MCF 10A (cell line): ENCODE measurements around the gene CD209. TPM values are rescaled to one million over a fixed set of nuclear protein-coding genes. Genes with fewer than 3 reads are reported as not detected.
"Not testable (repeated sequence)": the region's sequence is repeated elsewhere in the genome, so short reads cannot be mapped to it uniquely, and the experiment has no call there.

ENCODE experiments used
- BruUV-seq: library from RNA; stranded (reverse); fragments of 400-500 nt; replicated peaks from 2 replicates; lab custom pipeline; 2021; lab: Mats Ljungman, UMichigan
- CTCF ChIA-PET: fragments of 300-600 bp; sonication (Branson Sonifier 250); formaldehyde crosslinking; extraction: SDS; loops from one replicate; lab custom pipeline; 2021; ENCODE audit warnings: antibody characterized with exemption, inconsistent platforms; lab: Yijun Ruan, JAX
- POLR2A ChIA-PET: fragments of 300-600, 350-650 bp; sonication (Branson Sonifier 250); formaldehyde crosslinking; extraction: SDS; loops from one replicate; lab custom pipeline; 2020; ENCODE audit warnings: antibody characterized with exemption, inconsistent platforms; lab: Yijun Ruan, JAX
- DNase-seq: peaks from one replicate; pipeline ENCODE4 v3.0.0-alpha.2; 2018; ENCODE audit not compliant: unreplicated experiment
- H3K27ac Mint-ChIP-seq: one replicate; pipeline ENCODE4 v1.8.0; 2022; ENCODE audit warnings: mild to moderate bottlenecking, low read depth, mixed read lengths; ENCODE audit not compliant: unreplicated experiment
- H3K27me3 Mint-ChIP-seq: one replicate; pipeline ENCODE4 v1.8.0; 2022; ENCODE audit warnings: mixed read lengths; ENCODE audit not compliant: insufficient read depth, unreplicated experiment
- H3K36me3 Mint-ChIP-seq: one replicate; pipeline ENCODE4 v1.8.0; 2022; ENCODE audit warnings: mild to moderate bottlenecking, moderate library complexity, mixed read lengths; ENCODE audit not compliant: insufficient read depth, unreplicated experiment
- H3K4me1 Mint-ChIP-seq: one replicate; pipeline ENCODE4 v1.8.0; 2022; ENCODE audit warnings: mixed read lengths; ENCODE audit not compliant: insufficient read depth, unreplicated experiment
- H3K4me3 Mint-ChIP-seq: one replicate; pipeline ENCODE4 v1.8.0; 2022; ENCODE audit warnings: mild to moderate bottlenecking, moderate library complexity, mixed read lengths; ENCODE audit not compliant: unreplicated experiment
- H3K9me3 Mint-ChIP-seq: one replicate; pipeline ENCODE4 v1.8.0; 2022; ENCODE audit warnings: mixed read lengths; ENCODE audit not compliant: unreplicated experiment
- intact Hi-C: fragments of 100-400 bp; cut with micrococcal nuclease; formaldehyde crosslinking; loops from 2 replicates; pipeline ENCODE4 v1.14.1; 2022
- total RNA-seq: library from RNA; stranded (reverse); gene quantifications from 2 replicates; pipeline ENCODE4 v1.2.3, GENCODE V29; 2022
- TF ChIP-seq, protein P1 (sequence below): fragments of 200-600 bp; IDR thresholded peaks from one replicate; pipeline ENCODE4 v1.8.0; 2022; ENCODE audit warnings: antibody characterized with exemption, mild to moderate bottlenecking; ENCODE audit not compliant: unreplicated experiment

CD209 gene
- total RNA-seq, 1 experiment from 2014 or later: not detected

DNA sequence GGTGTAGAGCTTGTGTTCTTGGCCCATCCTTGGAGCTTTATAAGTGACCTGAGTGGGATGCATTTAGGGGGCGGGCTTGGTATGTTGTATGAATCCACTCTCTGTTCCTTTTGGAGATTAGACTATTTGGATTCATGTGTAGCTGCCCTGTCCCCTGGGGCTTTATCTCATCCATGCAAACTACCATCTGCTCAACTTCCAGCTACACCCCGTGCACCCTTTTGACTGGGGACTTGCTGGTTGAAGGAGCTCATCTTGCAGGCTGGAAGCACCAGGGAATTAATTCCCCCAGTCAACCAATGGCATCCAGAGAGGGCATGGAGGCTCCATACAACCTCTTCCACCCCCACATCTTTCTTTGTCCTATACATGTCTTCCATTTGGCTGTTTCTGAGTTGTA, 21.8 kb upstream of the CD209 start:
- CTCF ChIA-PET: interaction anchor here (0.6 kb wide), 1 partner anchor 162 kb away, joined by 4 read pairs; no protein-coding TSS in a partner anchor

DNA sequence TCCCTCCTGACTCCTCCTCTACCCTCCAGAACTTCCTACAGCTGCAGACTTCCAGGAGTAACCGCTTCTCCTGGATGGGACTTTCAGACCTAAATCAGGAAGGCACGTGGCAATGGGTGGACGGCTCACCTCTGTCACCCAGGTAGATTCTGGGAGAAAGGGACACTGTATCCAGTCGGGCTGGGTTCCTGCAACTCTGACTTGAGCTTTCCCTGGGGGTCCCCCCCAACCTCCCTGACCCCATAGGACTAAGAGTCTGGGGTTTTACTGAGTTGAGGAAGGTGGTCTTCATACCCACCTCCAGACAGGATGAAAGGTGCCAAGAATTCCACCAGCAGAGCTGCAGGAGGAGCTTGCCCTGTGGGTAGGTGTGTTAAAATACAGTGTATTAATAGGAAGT, 20.2 kb upstream of the CD209 start:
- no peak overlapping the region for H3K27ac Mint-ChIP-seq
- ChIA-PET POLR2A (interaction anchor here (0.6 to 1.4 kb wide), 2 partner anchors 16 to 473 kb away, joined by 3 to 4 read pairs; partner anchors contain the start of gene INSR), CTCF (interaction anchor here (0.6 to 0.7 kb wide), 2 partner anchors 87 to 497 kb away, joined by 3 read pairs; partner anchors contain the start of gene TRAPPC5)
- intact Hi-C loops: no loop called here
- H3K4me1 Mint-ChIP-seq: peaks cover 3% of the 10 kb centered on the region
- TF ChIP-seq, protein P1, sequence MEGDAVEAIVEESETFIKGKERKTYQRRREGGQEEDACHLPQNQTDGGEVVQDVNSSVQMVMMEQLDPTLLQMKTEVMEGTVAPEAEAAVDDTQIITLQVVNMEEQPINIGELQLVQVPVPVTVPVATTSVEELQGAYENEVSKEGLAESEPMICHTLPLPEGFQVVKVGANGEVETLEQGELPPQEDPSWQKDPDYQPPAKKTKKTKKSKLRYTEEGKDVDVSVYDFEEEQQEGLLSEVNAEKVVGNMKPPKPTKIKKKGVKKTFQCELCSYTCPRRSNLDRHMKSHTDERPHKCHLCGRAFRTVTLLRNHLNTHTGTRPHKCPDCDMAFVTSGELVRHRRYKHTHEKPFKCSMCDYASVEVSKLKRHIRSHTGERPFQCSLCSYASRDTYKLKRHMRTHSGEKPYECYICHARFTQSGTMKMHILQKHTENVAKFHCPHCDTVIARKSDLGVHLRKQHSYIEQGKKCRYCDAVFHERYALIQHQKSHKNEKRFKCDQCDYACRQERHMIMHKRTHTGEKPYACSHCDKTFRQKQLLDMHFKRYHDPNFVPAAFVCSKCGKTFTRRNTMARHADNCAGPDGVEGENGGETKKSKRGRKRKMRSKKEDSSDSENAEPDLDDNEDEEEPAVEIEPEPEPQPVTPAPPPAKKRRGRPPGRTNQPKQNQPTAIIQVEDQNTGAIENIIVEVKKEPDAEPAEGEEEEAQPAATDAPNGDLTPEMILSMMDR: no peak
- BruUV-seq: no TSS peak
- no peak for DNase-seq
- peaks cover 75% of the 10 kb centered on the region for H3K27me3 Mint-ChIP-seq
- no peaks in the 10 kb centered on the region for H3K36me3 Mint-ChIP-seq
- H3K9me3 Mint-ChIP-seq: no peaks in the 10 kb centered on the region
- H3K4me3 Mint-ChIP-seq: no peak overlapping the region

More for the DNA sequence above, 21.8 kb upstream of the CD209 start:
- intact Hi-C loops: no loop called here
- H3K27ac Mint-ChIP-seq: no peak overlapping the region
- H3K9me3 Mint-ChIP-seq: no peaks in the 10 kb centered on the region
- TF ChIP-seq, protein P1: no peak
- no TSS peak for BruUV-seq
- no peak for DNase-seq
- POLR2A ChIA-PET: no interaction called here
- H3K27me3 Mint-ChIP-seq: peaks cover 58% of the 10 kb centered on the region
- peaks cover 9% of the 10 kb centered on the region for H3K4me1 Mint-ChIP-seq
- no peak overlapping the region for H3K4me3 Mint-ChIP-seq
- H3K36me3 Mint-ChIP-seq: no peaks in the 10 kb centered on the region

DNA sequence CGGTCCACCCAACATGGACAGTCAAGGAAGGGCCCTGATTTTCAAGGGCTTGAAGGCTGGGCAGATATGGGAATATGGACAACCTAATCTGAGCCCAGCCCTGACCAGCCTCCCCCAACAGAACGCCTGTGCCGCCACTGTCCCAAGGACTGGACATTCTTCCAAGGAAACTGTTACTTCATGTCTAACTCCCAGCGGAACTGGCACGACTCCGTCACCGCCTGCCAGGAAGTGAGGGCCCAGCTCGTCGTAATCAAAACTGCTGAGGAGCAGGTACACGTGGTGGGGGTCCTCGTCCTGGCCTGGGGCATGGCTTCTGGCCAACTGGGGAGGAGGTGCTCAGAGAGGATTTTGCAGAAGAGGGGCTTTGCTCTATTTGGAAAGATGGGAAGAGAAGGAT, 19.2 kb upstream of the CD209 start:
- H3K4me1 Mint-ChIP-seq: no peaks in the 10 kb centered on the region

DNA sequence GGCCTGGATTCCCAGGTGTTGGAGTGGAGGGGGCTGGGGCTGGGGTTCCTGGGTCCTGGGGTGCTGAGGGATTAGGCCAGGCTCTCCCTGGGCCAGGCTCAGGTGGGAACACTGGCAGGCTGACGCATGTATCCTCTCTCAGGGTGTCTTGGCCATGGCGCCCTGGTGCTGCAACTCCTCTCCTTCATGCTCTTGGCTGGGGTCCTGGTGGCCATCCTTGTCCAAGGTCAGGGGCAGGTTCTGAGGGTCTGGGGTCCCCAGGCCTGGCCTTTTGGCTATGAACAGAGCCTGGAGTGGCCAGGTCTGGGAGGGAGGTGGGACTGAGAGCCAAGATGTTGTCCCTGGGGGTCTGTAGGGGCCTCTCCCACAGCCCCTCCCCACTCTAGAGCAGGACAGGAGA, 17.7 kb upstream of the CD209 start:
- POLR2A ChIA-PET, H3K9me3 Mint-ChIP-seq, H3K4me3 Mint-ChIP-seq, H3K4me1 Mint-ChIP-seq, DNase-seq, intact Hi-C loops, H3K36me3 Mint-ChIP-seq, H3K27ac Mint-ChIP-seq, BruUV-seq: not testable (repeated sequence)
- H3K27me3 Mint-ChIP-seq: peaks cover 62% of the 10 kb centered on the region
- CTCF ChIA-PET: interaction anchor here (0.7 kb wide), 1 partner anchor 167 kb away, joined by 3 read pairs; no protein-coding TSS in a partner anchor

More for the DNA sequence above, 19.2 kb upstream of the CD209 start:
- no peaks in the 10 kb centered on the region for H3K36me3 Mint-ChIP-seq
- no TSS peak for BruUV-seq
- H3K27ac Mint-ChIP-seq: no peak overlapping the region
- intact Hi-C loops: no loop called here
- POLR2A ChIA-PET: interaction anchor here (0.7 to 1.4 kb wide), 2 partner anchors 17 to 40 kb away, joined by 4 read pairs; no protein-coding TSS in a partner anchor
- H3K4me3 Mint-ChIP-seq: no peak overlapping the region
- peaks cover 70% of the 10 kb centered on the region for H3K27me3 Mint-ChIP-seq
- DNase-seq: no peak
- TF ChIP-seq, protein P1: no peak
- CTCF ChIA-PET: no interaction called here
- H3K9me3 Mint-ChIP-seq: no peaks in the 10 kb centered on the region

DNA sequence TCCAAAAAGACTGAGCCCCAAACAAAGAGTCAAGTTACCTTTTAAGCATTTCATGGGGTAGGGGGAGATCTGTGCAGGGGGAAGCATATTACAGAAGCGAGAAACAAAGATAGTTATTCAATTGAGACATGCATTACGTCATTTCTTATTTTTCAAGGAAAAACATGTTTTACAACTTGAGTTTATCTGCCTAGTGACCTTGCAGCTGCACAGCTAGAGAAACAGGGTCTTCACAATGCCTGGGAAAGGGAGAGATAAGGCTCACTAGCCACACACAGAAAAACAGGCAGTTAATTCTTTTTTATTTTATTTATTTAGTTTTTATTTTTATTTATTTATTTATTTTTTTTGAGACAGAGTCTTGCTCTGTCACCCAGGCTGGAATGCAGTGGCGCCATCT, 16.8 kb upstream of the CD209 start:
- H3K4me3 Mint-ChIP-seq, BruUV-seq, H3K9me3 Mint-ChIP-seq, DNase-seq, intact Hi-C loops, H3K4me1 Mint-ChIP-seq, H3K27ac Mint-ChIP-seq, POLR2A ChIA-PET, H3K36me3 Mint-ChIP-seq: not testable (repeated sequence)
- CTCF ChIA-PET: interaction anchor here (0.7 to 1.7 kb wide), 2 partner anchors 84 to 166 kb away, joined by 3 to 6 read pairs; partner anchors contain the start of gene TRAPPC5
- peaks cover 54% of the 10 kb centered on the region for H3K27me3 Mint-ChIP-seq
